ENCODE measurements around the gene USP24. TPM values are rescaled to one million over a fixed set of nuclear protein-coding genes. Genes with fewer than 3 reads are reported as not detected.

The USP24 gene
- total RNA-seq, 4 donors from 2014 or later = 27.7 to 84.0 (median 30.2) TPM

DNA sequence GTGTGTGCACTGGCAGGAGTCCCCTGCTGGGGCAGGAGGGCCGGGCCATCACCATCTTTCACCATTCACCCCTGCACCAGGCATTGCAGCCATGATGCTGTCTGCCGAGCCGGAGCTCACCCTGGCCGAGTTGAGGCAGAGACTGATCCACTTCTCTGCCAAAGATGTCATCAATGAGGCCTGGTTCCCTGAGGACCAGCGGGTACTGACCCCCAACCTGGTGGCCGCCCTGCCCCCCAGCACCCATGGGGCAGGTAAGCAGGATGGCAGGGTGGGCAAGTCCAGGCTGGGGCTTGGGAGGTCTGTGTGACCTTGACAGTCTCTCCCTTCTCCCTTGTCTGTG is 157.2 kb downstream of the USP24 start:
- H3K4me1 ChIP-seq = no peaks in the 10 kb centered on the region
- no peak overlapping the region for H3K27ac ChIP-seq
- no peaks in the 10 kb centered on the region for H3K27me3 ChIP-seq
- H3K36me3 ChIP-seq = no peaks in the 10 kb centered on the region
- WGBS = 81% methylated on average over 4 of the region's 6 CpGs
- peak; percentile 54 to 65 for DNase-seq (ENCODE audit: low spot score in 2 of 2)
- TF ChIP-seq, protein P1, sequence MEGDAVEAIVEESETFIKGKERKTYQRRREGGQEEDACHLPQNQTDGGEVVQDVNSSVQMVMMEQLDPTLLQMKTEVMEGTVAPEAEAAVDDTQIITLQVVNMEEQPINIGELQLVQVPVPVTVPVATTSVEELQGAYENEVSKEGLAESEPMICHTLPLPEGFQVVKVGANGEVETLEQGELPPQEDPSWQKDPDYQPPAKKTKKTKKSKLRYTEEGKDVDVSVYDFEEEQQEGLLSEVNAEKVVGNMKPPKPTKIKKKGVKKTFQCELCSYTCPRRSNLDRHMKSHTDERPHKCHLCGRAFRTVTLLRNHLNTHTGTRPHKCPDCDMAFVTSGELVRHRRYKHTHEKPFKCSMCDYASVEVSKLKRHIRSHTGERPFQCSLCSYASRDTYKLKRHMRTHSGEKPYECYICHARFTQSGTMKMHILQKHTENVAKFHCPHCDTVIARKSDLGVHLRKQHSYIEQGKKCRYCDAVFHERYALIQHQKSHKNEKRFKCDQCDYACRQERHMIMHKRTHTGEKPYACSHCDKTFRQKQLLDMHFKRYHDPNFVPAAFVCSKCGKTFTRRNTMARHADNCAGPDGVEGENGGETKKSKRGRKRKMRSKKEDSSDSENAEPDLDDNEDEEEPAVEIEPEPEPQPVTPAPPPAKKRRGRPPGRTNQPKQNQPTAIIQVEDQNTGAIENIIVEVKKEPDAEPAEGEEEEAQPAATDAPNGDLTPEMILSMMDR (IDR thresholded peaks at IDR 0.05) = no peak
- TF ChIP-seq POLR2AphosphoS5 (IDR thresholded peaks at IDR 0.05) (no peak), EP300 (IDR thresholded peaks at IDR 0.05) (no peak), POLR2A (IDR thresholded peaks at IDR 0.05) (no peak)
- no peak overlapping the region for H3K4me3 ChIP-seq
- no peaks in the 10 kb centered on the region for H3K9me3 ChIP-seq

- no peaks in the 10 kb centered on the region for H3K27me3 ChIP-seq
- no peak overlapping the region for H3K4me3 ChIP-seq
- no peaks in the 10 kb centered on the region for H3K9me3 ChIP-seq
- TF ChIP-seq POLR2AphosphoS5 (IDR thresholded peaks at IDR 0.05) = no peak
- TF ChIP-seq, protein P1 (IDR thresholded peaks at IDR 0.05) = no peak
- no peak for TF ChIP-seq EP300 (IDR thresholded peaks at IDR 0.05)
- TF ChIP-seq POLR2A (IDR thresholded peaks at IDR 0.05) = no peak
- no peak overlapping the region for H3K27ac ChIP-seq
- H3K36me3 ChIP-seq = no peaks in the 10 kb centered on the region
- peak; percentile 45 to 50 for DNase-seq (ENCODE audit: low spot score in 2 of 2)
- no peaks in the 10 kb centered on the region for H3K4me1 ChIP-seq
- 93% methylated on average over 12 of the region's 15 CpGs for WGBS
Observed at GRCh38 chr1:55057270-55057955, 157.8 kb downstream of the USP24 start.

DNA sequence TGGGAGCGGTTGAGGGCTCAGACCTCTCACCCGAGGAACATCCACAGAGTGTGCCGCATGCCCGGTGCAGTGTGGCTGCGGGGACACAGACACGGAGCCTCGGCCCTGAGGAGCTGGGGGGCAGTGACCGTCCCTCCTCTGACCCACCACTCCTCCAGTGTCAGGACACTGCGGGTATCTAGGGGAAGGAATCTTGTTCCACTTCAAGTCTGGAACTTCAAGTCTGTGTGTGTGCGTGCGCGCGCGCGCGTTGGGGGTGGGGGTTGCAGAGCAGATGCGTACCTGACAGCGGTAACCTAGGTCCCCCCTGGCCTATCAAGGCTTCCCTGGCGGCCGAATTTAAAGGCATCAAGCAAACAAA is 158.6 kb downstream of the USP24 start:
- Histone ChIP-seq H3K36me3 (no peaks in the 10 kb centered on the region), H3K4me3 (no peak overlapping the region), H3K4me1 (no peaks in the 10 kb centered on the region), H3K27ac (no peak overlapping the region), H3K9me3 (no peaks in the 10 kb centered on the region), H3K27me3 (no peaks in the 10 kb centered on the region)
- TF ChIP-seq EP300 (IDR thresholded peaks at IDR 0.05) (no peak), POLR2A (IDR thresholded peaks at IDR 0.05) (no peak), POLR2AphosphoS5 (IDR thresholded peaks at IDR 0.05) (no peak)
- TF ChIP-seq, protein P1 (IDR thresholded peaks at IDR 0.05) = no peak
- DNase-seq (ENCODE audit: low spot score in 2 of 2) = peak; percentile 41 to 48
- WGBS = 98% methylated on average over 7 of the region's 20 CpGs

DNA sequence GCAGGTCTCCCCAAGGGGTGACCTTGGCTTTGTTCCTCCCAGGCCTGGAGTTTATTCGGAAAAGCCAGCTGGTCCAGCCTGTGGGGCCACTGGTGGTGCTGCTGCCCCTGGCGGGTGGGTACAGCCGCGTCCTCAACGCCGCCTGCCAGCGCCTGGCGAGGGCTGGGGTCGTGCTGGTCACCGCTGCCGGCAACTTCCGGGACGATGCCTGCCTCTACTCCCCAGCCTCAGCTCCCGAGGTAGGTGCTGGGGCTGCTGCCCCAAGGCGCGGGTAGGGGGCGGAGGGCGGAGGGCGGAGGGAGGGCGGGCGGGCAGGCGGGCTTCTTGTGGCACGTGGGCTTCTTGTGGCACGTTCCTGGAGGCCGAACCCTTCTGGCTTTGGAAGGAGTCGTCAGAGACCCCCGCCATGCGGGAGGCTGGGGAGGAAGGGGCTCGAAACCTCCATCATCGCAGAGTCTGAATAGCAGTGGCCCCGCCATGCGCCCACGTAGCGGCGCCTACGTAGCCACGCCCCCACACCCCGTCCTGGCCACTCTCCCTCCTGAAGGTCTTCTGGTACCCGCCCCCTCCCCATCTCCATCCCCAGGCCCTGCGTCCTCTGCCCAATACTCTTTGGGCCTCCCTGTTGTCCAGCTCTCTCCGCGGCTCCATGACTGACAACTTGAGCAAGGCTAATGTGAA is 159.1 kb downstream of the USP24 start:
- no peaks in the 10 kb centered on the region for H3K4me1 ChIP-seq
- no peak for TF ChIP-seq EP300 (IDR thresholded peaks at IDR 0.05)
- TF ChIP-seq, protein P1 (IDR thresholded peaks at IDR 0.05) = no peak
- no peak for TF ChIP-seq POLR2AphosphoS5 (IDR thresholded peaks at IDR 0.05)
- no peak for TF ChIP-seq POLR2A (IDR thresholded peaks at IDR 0.05)
- DNase-seq (ENCODE audit: low spot score in 2 of 2) = peak; percentile 52 to 54
- no peaks in the 10 kb centered on the region for H3K36me3 ChIP-seq
- no peaks in the 10 kb centered on the region for H3K27me3 ChIP-seq
- no peak overlapping the region for H3K27ac ChIP-seq
- no peak overlapping the region for H3K4me3 ChIP-seq
- H3K9me3 ChIP-seq = no peaks in the 10 kb centered on the region
- WGBS = 93% methylated on average over 13 of the region's 42 CpGs

- Histone ChIP-seq H3K4me1 (peaks cover 7% of the 10 kb centered on the region), H3K36me3 (no peaks in the 10 kb centered on the region), H3K27ac (no peak overlapping the region), H3K4me3 (no peak overlapping the region), H3K9me3 (no peaks in the 10 kb centered on the region), H3K27me3 (no peaks in the 10 kb centered on the region)
- 84% methylated on average over 12 of the region's 12 CpGs for WGBS
- peak; percentile 31 to 56 for DNase-seq (ENCODE audit: low spot score in 2 of 2)
- TF ChIP-seq POLR2AphosphoS5 (IDR thresholded peaks at IDR 0.05) (no peak), POLR2A (IDR thresholded peaks at IDR 0.05) (no peak), EP300 (IDR thresholded peaks at IDR 0.05) (no peak)
- TF ChIP-seq, protein P1 (IDR thresholded peaks at IDR 0.05) = no peak
Observed at GRCh38 chr1:55055084-55055882, 159.9 kb downstream of the USP24 start.
